ENCODE data around the gene GINS2. TPM values are rescaled to one million over a fixed set of nuclear protein-coding genes. Genes with fewer than 3 reads are reported as not detected.

The GINS2 gene
- total RNA-seq, 1 experiment from 2014 or later = 52.7 TPM

- Histone ChIP-seq H4K8ac (replicated peaks; ENCODE audit: insufficient read length, low read depth, low read length) (no peak overlapping the region), H4K20me1 (ENCODE audit: control insufficient read depth, insufficient read depth, insufficient read length) (no peaks in the 10 kb centered on the region), H3K9me3 (ENCODE audit: control insufficient read depth, low read depth, low read length) (no peaks in the 10 kb centered on the region), H3K4ac (ENCODE audit: low read depth, low read length) (no peak overlapping the region), H3T11ph (ENCODE audit: low read length) (no peak overlapping the region), H3K18ac (ENCODE audit: insufficient read length, low read depth, low read length) (no peak overlapping the region), H3K27me3 (ENCODE audit: insufficient read depth, low read length) (no peaks in the 10 kb centered on the region), H3K9ac (ENCODE audit: extremely low read depth, insufficient read length, low read length) (no peak overlapping the region), H3K23me2 (ENCODE audit: insufficient read length, low read depth, low read length, poor library complexity, severe bottlenecking) (no peaks in the 10 kb centered on the region), H3K27ac (ENCODE audit: insufficient read length, low read depth, low read length) (no peak overlapping the region), H2BK12ac (ENCODE audit: insufficient read length, low read depth, low read length) (no peak overlapping the region), H3K4me2 (ENCODE audit: insufficient read depth, insufficient read length, low read length) (no peak overlapping the region), H2AFZ (ENCODE audit: low read length) (no peak overlapping the region), H3K56ac (ENCODE audit: insufficient read length, low read depth, low read length) (no peak overlapping the region), H2BK15ac (ENCODE audit: low read depth, low read length) (no peak overlapping the region), H4K5ac (ENCODE audit: insufficient read length, low read depth, low read length) (no peak overlapping the region), H3K23ac (ENCODE audit: insufficient read length, low read depth, low read length) (no peak overlapping the region), H2BK5ac (ENCODE audit: insufficient read length, low read length) (no peak overlapping the region), H2BK20ac (ENCODE audit: low read depth, low read length, poor library complexity, severe bottlenecking) (no peak overlapping the region), H3K79me1 (ENCODE audit: insufficient read depth, low read depth, low read length, poor library complexity, severe bottlenecking) (no peaks in the 10 kb centered on the region), H3K14ac (ENCODE audit: insufficient read depth, low read length) (no peak overlapping the region), H2BK120ac (ENCODE audit: low read depth, low read length, poor library complexity, severe bottlenecking) (no peak overlapping the region), H3K4me1 (ENCODE audit: insufficient read depth, low read length) (no peaks in the 10 kb centered on the region; the same call in 1 of the 2 replicates), H3K79me2 (ENCODE audit: insufficient read depth, low read length) (no peaks in the 10 kb centered on the region), H2AK5ac (ENCODE audit: insufficient read length, low read length) (no peak overlapping the region), H4K91ac (ENCODE audit: insufficient read length, low read depth, low read length) (no peak overlapping the region)
- TF ChIP-seq CTCF (conservative IDR thresholded peaks at IDR 0.05) = no peak
- H3K27me3 Mint-ChIP-seq (ENCODE audit: low read depth) = no peaks in the 10 kb centered on the region; the same call in 1 of the 2 replicates
- no peaks in the 10 kb centered on the region for H3K36me3 Mint-ChIP-seq (ENCODE audit: insufficient read depth in 1 of 3, low read depth in 3 of 3)
- WGBS (ENCODE audit: extremely low coverage, insufficient read length, low lambda C conversion rate) = no CpG with 5 or more reads among the region's 13 CpGs
- H3K9me3 Mint-ChIP-seq = no peaks in the 10 kb centered on the region; a peak in 1 of 5 replicates
- DNase-seq = no peak
- H3K27ac Mint-ChIP-seq = peak overlapping the region in 1 of 3 experiments; percentile 56; a peak in 2 of 7 replicates
- H3K4me1 Mint-ChIP-seq = peaks cover 22 to 33% of the 10 kb centered on the region in 2 experiments
- H3K4me3 Mint-ChIP-seq = no peak overlapping the region; a peak in 1 of 5 replicates
Observed at GRCh38 chr16:85733155-85733838, 44.5 kb upstream of the GINS2 start.
